DMS 273 (cell line): ENCODE data around the gene SP3.

Experiments used
- DNase-seq: peaks from one replicate; lab custom pipeline; 2025; ENCODE audit not compliant: unreplicated experiment; lab: John Stamatoyannopoulos, UW

SP3 gene

DNA sequence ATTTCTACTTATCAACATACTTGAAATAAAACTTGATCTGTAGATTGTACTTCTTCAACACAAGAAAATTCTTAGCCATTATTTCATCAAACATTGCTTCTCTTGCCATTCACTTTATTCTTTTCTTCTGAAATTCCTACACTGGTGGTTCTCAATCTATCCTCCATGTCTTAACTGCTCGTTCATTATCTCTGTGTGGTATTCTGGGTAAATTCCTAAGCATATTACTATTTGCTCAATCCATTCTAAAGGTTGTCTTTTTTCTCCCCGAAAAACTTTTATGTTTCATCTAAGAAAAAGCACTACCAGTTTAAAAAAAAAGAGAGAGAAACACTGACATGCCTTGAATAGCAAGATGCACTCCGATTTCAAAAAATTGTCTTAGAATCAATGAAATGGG is 18.0 kb downstream of the SP3 start:
- no peak for DNase-seq

DNA sequence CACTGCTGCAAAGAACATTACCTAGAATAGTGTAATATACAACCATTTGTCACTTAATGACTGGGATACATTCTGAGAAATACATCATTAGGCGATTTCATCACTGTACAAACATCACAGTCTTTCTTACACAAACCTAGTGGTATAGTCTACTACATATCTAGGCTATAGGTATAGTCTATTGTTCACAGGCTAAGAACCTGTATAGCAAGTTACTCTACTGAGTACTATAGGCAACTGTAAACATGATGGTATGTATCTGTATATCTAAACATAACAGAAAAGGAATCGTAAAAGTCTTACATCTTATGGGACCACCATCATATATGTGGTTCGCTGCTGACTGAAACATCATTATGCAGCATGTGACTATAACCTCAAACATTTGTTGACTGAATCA is 21.4 kb downstream of the SP3 start:
- DNase-seq = no peak

DNA sequence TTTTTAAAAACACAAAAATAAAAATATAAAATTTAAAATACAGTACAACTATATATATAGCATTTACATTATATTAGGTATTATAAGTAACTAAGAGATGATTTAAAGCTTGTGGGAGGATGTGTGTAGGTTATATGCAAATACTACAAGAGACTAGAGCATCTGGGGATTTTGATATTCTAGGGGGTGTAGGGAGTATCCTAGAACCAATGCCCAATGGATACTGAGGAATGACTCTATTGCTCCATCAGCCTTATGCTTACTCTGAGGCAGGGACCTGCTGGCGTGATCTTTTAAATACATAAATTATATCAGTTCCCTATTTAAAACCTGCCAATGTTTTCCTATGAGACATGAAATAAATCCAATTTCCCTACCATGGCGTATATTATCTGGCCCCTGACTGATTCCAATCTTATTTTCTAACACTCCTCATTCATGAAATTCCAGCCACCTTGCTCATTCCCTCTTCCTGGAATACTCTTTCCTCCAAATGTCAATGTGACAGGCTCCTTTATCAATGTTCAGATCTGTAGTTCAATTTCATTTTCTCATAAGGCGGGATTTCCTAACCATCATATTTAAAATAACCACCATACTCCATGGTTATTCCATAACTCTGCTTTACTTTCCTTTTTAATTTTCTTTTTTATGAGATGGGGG is 22.2 kb downstream of the SP3 start:
- DNase-seq = no peak

DNA sequence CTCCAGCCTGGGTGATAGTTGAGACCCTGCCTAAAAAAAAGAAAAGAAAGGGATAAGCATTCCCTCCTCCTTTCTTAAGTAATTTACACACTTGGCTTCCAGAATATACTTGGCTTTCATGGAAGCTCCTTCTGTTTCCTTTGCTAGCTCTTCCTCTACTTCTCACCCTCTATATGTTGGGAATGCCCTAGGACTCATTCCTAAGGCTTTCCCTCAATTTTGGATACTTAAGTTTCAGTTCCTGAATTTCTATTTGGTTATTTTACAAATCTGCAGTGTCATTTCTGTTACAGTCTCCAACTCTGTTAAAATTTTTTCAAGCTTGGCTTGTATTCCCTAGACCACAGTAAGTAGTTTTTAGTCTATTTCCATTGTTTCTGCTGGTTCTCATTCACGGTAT is 23.6 kb downstream of the SP3 start:
- DNase-seq = no peak

DNA sequence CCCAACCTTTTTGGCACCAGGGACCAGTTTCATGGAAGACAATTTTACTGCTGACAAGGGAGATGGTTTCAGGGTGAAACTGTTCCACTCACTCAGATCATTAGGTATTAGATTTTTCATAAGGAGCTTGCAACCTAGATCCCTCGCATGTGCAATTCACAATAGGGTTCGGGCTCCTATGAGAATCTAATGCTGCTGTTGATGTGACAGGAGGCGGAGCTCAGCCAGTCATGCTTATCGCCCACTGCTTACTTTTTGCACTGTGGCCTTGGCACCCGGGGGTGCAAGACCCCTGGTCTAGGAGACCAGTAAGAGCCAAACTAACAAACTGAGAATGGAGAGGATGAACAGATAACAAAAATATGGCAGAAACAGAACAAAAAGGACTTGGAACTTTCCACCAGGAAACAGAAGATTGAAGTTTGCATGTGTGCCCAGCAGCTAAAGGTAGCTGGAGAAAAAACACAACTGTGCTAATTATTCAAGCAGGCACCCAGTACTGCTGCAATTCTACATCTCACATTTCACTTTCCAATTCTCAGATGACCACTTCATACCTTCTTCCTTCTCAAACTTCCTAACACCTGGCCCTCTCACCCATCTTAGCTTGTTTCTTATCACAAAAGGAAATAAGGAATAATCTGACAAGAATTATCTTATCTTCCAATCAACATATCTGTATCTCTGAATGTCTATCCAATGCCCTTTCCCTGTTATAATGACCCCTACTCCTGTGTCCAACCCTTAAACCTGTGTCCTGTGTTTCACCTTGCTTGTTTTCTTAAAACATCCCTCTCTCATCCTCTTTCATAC is 24.8 kb downstream of the SP3 start:
- no peak for DNase-seq

DNA sequence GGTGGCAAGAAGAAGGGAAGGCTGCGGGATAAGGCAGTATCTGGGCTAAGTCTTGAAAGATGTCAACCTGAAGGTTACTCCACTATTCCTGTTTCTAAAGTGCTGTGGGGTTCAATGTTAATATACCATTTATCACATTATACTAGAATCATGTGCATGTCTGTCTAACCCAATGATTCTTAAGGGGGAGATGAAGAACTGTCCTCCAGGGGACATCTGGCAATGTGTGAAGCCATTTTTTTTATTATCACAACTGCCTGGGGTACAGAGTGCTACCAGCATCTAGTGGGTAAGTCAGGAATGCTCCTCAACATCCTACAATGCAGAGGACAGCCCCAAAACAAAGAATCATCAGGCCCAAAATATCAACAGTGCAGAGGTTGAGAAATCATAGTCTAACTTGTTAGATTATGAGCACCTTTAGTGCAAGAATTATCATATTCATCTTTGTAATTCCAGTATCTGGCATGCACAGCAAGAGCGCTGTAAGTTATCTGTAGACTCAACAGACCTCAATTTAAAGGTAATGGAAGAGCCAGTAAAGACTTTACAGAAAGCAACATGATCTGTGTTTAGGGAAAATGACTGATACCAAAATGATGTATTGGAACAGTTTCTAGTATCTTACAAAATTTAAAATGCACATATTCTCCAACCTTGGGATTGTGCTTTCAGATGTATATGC is 26.3 kb downstream of the SP3 start:
- DNase-seq = no peak

DNA sequence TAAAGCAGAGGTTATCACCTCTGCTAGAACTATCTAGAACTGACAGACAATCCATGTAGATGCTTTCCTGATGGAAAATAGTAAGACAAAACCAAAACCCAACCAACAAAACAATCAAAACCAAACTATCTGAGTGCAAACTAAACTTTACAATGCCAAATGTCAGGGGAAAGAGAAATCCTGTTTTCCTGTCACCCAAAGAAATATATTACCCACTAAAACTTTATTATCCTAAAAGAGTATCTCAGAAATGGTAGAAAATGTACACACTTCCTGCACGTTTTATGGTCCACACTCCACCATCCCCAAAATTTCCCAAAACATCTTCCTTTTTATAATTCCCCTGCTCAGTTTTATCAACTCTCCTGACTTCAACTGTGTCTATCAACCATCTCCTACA is 29.9 kb downstream of the SP3 start:
- no peak for DNase-seq

DNA sequence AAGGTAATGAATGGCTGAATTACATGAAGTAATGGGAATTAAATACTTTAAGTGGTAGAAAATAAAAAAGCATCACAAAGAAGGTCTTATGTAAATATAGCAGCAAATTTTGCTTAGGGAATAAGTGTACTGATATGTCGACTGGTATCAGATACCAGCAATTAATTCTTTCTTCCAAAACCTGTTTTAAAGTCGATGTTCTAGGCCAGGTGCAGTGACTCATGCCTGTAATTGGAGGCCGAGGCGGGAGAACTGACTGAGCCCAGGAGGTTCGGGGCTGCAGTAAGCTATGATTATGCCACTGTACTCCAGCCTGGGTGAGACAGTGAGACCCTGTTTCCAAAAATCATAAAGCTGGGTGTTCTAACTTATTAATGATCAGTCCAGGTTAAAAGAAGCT is 30.3 kb downstream of the SP3 start:
- DNase-seq = peak; percentile 50

DNA sequence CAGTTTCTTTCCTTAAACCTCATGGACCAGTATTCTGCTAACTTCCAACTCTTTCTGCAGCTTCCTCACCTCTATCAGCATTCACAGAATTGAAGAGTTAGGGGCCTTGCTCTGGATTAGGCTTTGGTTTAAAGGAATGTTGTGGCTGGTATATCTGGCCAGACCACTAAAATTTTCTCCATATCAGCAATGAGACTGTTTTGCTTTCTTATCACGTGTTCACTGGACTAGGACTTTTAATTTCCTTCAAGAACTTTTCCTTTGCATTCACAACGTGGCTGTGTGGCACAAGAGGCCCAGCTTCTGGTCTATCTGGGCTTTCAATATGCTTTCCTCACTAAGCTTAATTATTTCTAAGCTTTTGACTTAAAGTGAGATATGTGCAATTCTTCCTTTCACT is 33.4 kb downstream of the SP3 start:
- DNase-seq = no peak

DNA sequence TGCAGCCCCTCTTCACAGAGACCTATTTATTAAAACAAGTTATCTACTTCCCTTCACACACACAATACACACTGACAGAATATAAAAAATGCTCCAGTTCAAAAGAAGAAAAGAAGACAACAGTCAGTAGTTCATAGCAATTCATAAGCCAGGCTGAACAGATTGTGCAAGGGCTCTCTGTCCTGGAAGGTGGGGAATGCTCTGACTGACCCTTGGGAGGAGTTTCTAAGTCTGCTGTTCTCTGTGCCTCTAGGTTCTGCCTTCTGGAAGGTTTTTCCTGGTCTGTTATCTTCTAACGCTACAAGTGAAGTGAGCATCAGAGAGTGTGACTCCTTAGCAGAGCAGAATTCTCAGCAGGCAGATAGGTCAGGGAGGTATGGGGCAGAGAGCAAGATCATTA is 35.7 kb downstream of the SP3 start:
- DNase-seq = no peak

DNA sequence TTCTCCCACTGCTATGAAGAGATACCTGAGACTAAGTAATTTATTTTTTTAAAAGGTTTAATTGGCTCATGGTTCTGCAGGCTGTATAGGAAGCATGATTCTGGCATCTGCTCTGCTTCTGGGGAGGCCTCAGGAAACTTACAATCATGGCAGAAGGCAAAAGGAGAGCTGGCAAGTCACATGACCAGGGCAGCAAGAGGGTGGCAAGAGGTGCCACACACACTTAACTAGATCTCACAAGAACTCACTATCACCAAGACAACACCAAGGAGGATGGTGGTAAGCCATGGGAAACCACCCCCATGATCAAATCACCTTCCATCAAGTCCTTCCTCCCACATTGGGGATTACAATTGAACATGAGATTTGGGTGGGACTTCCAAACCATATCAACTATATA is 38.3 kb downstream of the SP3 start:
- no peak for DNase-seq

DNA sequence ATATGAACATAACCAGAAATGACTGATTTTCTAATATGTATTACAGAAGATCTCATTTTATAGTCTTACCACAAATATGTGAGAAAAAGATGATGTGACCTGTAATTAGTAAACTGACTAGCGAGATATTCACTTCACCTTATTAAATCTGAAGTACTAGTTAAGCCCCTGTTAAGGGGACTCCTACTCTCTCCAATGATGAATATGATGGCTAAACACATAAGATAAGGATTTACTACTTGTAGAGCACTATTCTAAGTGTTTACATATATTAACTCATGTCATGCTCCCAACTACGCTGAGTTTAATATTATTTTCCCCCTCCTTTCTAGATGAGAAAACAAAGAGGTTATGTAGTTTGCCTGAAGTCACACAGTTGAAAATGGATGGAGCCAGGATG is 40.9 kb downstream of the SP3 start:
- DNase-seq = no peak

DNA sequence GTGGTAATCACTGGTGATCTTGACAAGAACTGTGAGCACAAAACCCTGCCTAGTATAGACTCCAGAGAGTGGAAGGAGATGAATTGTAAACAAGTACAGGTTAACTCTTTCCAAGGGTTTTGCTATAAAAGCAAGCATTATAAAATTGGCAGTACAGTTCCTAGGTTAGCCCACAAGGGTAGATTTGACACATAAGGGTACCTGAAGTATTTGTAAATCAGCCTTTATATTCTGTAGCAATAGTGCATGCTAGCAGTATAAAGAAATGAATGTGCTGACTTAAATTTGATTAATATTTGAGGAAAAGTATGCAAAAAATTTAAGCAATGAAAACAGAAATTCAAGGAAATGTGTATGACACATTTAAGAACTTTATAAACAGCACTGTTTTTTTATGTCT is 42.4 kb downstream of the SP3 start:
- no peak for DNase-seq

DNA sequence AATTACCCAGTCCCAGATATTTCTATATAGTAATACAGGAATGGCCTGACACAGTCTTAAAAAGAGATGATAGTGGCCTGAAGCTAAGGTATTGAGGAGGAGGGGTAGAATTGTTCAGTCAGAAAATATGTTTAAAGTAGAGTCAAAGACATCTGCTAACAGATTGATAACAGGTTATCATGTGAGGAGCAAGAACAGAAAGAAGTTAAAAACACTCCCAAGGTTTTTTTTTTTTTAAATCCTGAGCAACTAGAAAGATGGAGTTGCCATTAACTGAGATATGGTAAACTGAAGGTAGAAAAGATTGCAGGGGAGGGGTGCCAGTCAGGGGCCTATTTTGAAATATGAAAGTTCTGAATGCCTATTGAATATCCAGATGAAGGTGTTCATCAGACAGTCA is 43.1 kb downstream of the SP3 start:
- no peak for DNase-seq

DNA sequence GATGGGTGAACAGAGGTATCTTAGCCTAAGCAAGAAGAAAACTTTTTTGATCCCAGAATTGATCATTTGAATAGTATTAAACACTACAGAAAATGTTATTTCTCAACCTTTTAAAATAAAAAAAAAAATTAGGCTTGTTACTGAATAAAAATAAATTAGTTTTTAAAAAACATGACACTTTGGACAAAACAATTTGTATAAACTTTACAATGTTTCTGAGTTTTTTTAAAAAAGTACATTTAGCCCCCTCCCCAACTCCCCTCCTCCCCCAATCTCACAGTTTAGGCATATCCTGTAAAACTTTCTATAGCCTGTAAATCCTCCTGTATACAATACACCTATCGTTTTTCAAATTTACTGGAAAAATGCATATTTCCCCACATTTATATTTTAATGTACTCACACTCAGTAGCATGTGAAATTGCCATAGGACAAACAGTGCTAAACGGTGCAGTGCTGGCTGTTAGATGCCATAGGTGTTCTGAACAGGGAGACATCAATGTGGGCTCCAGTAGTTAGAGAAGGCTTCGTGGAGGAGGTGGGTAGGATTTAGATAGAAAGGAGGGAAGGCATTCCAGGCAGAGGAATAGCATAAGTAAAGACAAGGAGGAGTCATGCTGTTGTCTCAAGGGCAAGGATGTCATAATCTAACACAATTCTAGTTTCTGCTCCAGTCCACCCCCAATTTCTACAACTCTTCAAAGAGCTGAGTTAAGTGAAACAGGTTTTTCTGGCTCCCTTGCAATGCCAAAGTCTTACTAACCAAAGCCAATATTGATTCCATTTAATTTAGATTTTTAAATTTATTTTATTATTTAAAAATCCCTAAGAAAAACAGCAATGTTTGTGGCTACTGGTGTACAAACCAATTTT is 50.9 kb downstream of the SP3 start:
- no peak for DNase-seq

DNA sequence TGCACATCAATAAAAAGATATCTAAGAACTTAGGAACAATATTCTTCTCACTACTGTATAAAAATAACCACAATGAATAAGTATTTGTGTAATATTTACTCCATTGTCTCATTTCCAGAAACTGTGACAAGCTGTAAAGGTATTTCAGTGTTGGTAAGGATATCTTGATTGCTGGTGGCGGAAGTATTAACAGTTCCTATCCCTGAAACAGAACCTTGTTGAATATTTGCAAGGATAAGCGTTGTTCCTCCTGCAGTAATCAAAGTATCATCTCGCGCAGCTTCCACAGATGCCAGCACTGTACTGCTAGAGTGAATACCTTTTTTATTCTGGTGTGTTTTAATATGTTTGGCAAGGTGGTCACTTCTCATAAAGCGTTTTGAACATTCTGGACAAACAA is 55.3 kb downstream of the SP3 start:
- DNase-seq = no peak

DNA sequence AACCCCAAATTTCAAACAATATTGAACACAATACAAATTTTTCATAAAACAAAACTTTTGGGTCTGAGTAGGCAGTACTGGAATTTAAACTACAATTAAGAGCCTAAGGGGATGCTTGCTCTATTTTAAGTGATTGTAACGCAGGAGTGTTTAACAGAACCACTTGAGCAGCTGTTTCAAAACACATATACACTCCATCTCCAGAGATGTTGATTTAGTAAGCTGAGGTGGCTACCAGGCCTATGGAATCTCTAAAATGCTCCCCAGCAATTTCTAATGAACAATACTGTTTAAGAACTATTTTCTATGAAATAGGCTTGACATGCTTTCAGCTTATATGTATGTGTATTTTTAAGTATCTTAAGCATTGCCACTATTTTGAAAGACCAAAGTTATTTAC is 58.5 kb downstream of the SP3 start:
- DNase-seq = no peak

DNA sequence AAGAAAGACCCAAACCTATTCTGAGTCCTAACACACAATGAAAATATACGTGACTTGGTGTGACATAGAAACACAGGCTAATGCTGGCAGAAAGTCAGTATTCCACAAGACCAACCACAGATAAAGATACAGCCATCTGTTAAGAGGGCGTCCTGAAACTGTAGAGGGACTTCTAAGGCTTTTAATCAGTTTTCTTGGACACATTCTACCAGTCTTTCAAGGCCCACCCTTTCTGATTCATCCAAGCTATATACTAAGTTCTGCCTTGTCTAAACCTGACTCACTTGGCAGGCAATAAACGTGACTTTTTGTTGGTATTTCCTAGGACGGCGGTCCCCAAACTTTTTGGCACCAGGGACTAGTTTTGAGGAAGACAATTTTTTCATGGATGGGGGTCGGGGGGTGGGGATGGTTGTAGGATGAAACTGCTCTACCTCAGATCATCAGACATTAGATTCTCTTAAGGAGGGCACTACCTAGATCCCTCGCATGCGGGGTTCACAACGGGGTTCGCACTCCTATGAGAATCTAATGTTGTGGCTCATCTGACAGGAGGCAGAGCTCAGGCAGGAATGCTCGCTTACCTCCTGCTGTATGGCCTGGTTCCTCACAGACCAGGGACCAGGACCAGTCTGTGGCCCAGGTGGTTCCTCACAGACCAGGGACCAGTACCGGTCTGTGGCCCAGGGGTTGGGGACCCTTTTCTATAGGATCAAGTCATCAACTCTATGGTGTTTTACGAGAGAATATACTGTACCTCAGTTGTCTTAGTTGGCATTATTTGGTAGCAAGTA is 61.4 kb downstream of the SP3 start:
- DNase-seq = peak; percentile 44

DNA sequence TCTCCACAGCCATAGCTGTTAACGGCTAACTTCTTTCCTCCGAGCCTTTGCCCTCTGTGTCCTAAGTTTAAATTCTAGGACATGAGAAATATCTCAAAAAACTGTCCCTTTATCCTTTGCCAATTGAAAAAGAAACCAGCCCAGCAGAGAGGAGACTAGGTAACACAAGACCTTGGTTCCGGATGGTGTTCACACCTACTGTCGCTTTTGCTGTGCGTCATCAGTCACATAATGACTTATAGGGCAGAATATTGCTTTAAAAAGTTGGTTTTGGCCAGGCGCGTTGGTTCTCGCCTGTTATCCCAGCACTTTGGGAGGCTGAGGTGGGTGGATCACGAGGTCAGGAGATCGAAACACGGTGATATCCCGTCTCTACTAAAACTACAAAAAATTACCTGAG is 66.2 kb downstream of the SP3 start:
- no peak for DNase-seq

DNA sequence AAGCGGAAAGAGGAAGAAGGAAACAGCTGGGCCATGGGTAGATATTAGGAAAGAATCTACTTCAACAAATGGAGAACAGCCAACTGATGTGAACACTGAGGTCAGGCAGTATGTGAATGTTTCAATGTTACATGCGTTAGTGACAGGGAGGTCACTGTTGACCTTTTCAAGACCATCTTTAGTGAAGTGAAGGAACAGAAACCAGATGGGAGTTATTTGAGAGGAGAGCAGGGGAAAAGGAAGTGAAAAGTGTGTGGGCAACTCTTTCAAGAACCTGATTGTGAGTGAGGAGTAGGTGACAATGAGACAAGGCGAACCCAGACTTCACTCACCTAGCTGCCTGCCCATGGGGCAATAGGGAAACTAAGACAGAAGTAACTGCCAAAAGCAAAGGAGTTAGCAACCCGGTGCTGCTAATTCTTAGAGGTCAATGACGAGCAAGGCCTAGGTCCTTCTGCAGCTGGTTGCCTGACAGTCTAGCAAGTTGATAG is 67.0 kb downstream of the SP3 start:
- no peak for DNase-seq
